CD4-positive, alpha-beta T cell treated with Interferon gamma for 1 hour (primary cell): Measurements from ENCODE around the gene PAEP.

ENCODE experiments used
- DNase-seq: peaks from one replicate; pipeline ENCODE4 v3.0.0-alpha.2; 2020

Gene PAEP

GRCh38 chr9:135551456-135551855, 10.1 kb upstream of the PAEP start:
- DNase-seq, result no peak

- DNase-seq, result no peak
These were observed 9.4 kb upstream of the PAEP start for GRCh38 chr9:135552021-135552697.

- DNase-seq, result no peak
These were observed 8.8 kb upstream of the PAEP start for GRCh38 chr9:135552698-135553171.

GRCh38 chr9:135554718-135555117, 6.8 kb upstream of the PAEP start:
- DNase-seq, result no peak

- DNase-seq, result no peak
These were observed 6.4 kb upstream of the PAEP start for GRCh38 chr9:135555203-135555602.

- DNase-seq, result no peak
These were observed 5.6 kb upstream of the PAEP start for GRCh38 chr9:135555910-135556309.

- no peak for DNase-seq
These were observed 1.9 kb upstream of the PAEP start for GRCh38 chr9:135559606-135560005.

- DNase-seq, result no peak
These were observed 734 bp downstream of the PAEP start for GRCh38 chr9:135562235-135562745.

- DNase-seq, result no peak
These were observed 1.5 kb downstream of the PAEP start for GRCh38 chr9:135563039-135563476.

GRCh38 chr9:135563858-135564257, 2.3 kb downstream of the PAEP start:
- DNase-seq, result no peak

GRCh38 chr9:135565141-135565628, 3.6 kb downstream of the PAEP start:
- DNase-seq, result no peak

GRCh38 chr9:135565636-135566035, 4.1 kb downstream of the PAEP start:
- DNase-seq, result no peak

- DNase-seq, result no peak
These were observed 5.0 kb downstream of the PAEP start for GRCh38 chr9:135566552-135566951.

- DNase-seq, result no peak
These were observed 5.8 kb downstream of the PAEP start for GRCh38 chr9:135567311-135567710.

- DNase-seq, result no peak
These were observed 6.5 kb downstream of the PAEP start for GRCh38 chr9:135568026-135568425.

- DNase-seq, result no peak
These were observed 8.9 kb downstream of the PAEP start for GRCh38 chr9:135570456-135570855.

GRCh38 chr9:135572233-135572632, 10.7 kb downstream of the PAEP start:
- DNase-seq, result no peak

GRCh38 chr9:135573124-135573523, 11.6 kb downstream of the PAEP start:
- DNase-seq, result no peak

GRCh38 chr9:135574331-135574730, 12.8 kb downstream of the PAEP start:
- no peak for DNase-seq

- DNase-seq, result no peak
These were observed 13.4 kb downstream of the PAEP start for GRCh38 chr9:135574943-135575342.

- no peak for DNase-seq
These were observed 14.6 kb downstream of the PAEP start for GRCh38 chr9:135575995-135576631.

GRCh38 chr9:135577256-135577655, 15.7 kb downstream of the PAEP start:
- no peak for DNase-seq

- no peak for DNase-seq
These were observed 17.8 kb downstream of the PAEP start for GRCh38 chr9:135579356-135579755.
